Heart right ventricle (tissue), 16 donors: ENCODE measurements around the gene SUSD3. TPM values are rescaled to one million over a fixed set of nuclear protein-coding genes. Genes with fewer than 3 reads are reported as not detected.

ENCODE experiments used
- ATAC-seq, 8 donors: fragments of 200-7000 bp; cut with Tn5 transposase; one replicate each; pipeline ENCODE4 v1.9.1; 2020; ENCODE audit warnings: mild to moderate bottlenecking in 8 of 8, moderate library complexity in 8 of 8, moderate number of reproducible peaks in 1 of 8
- DNase-seq, 2 donors: peaks; one replicate each; pipeline ENCODE4 v3.0.0-alpha.2; 2020
- H3K27ac ChIP-seq, 10 donors: fragments of 200-600 bp; sonication (generic) in 2 of 10; one replicate each; pipeline versions ENCODE4 v1.5.0 to v1.8.0; 2020 to 2022; ENCODE audit warnings: mild to moderate bottlenecking in 3 of 10
- H3K27me3 ChIP-seq, 7 donors: fragments of 200-600 bp; one replicate each; pipeline ENCODE4 v1.8.0; 2021 to 2022; ENCODE audit warnings: mild to moderate bottlenecking in 2 of 7
- H3K36me3 ChIP-seq, 9 donors: fragments of 200-600 bp; sonication (generic) in 1 of 9; one replicate each; pipeline versions ENCODE4 v1.5.0 to v1.8.0; 2020 to 2022; ENCODE audit warnings: mild to moderate bottlenecking in 2 of 9
- H3K4me1 ChIP-seq, 9 donors: fragments of 200-600 bp; sonication (generic) in 1 of 9; one replicate each; pipeline versions ENCODE4 v1.5.0 to v1.8.0; 2020 to 2022; ENCODE audit warnings: mild to moderate bottlenecking in 4 of 9
- H3K4me3 ChIP-seq, 10 donors: fragments of 200-600 bp; sonication (generic) in 2 of 10; one replicate each; pipeline versions ENCODE4 v1.5.0 to v1.8.0; 2020 to 2022; ENCODE audit warnings: mild to moderate bottlenecking in 7 of 10, moderate library complexity in 2 of 10
- H3K9me3 ChIP-seq, 11 donors: fragments of 200-600 bp in 10 of 11; sonication (generic) in 2 of 11; one replicate each; pipeline versions ENCODE4 v1.5.0 to v1.8.0; 2013 to 2022; ENCODE audit warnings: mild to moderate bottlenecking in 2 of 11, control low read depth in 1 of 11, moderate library complexity in 1 of 11
- CTCF ChIP-seq, 9 donors: fragments of 200-600 bp; sonication (generic) in 2 of 9; IDR thresholded peaks; one replicate each; pipeline versions ENCODE4 v1.5.0 to v1.8.0; 2021 to 2022; ENCODE audit warnings: antibody characterized with exemption in 9 of 9, mild to moderate bottlenecking in 5 of 9, moderate library complexity in 1 of 9
- WGBS, 2 donors: extraction: QIAGEN DNeasy Blood & Tissue Kit; methylation state at CpG; one replicate each; pipeline ENCODE4 v1.1.7; 2013; ENCODE audit warnings: inconsistent platforms in 1 of 2; 5-methylcytosine and 5-hydroxymethylcytosine counted together
- intact Hi-C, 10 donors: fragments of 100-400 bp; cut with DNase I; formaldehyde crosslinking; loops; one replicate each; pipeline versions ENCODE4 v1.11.1 to v1.14.2; 2022
- polyA plus RNA-seq, 2 donors: library from polyadenylated mRNA; stranded (reverse); fragments of 200-250 nt; gene quantifications; one replicate each; pipeline ENCODE4 v1.2.3, GENCODE V29; 2013
- total RNA-seq, 10 donors: library from RNA; stranded (reverse); fragmentation: NEBNext Ultra II Directional in 3 of 10; extraction: Animal tissue kit (Norgen Biotek cat#: 25700) in 3 of 10; gene quantifications; one replicate each; pipeline versions ENCODE4 v1.2.1 to v1.2.4, GENCODE V29; 2021 to 2023
- donor health status: Arrhythmogenic right ventricular cardiomyopathy.
- donor health status: ischemic (EF 13 %, LVEDD 7.1; RV severe dilation, severe dysfunction).
- donor health status: healthy with polysubstance abuse.
- donor health status: DM: no; HTN: yes; CAD: no.
- donor health status: DM: no; HTN: no; CAD: no.
- donor health status: ischemic (EF 25% LVEDD 6.9; RV normal size, moderate dysfunction).
- donor health status: ischemic (EF 25% LVEDD 5.7; RV mildly dilated, moderate dysfunction).
- donor health status: healthy.
- donor health status: DM: yes; HTN: yes; CAD: no.
- donor health status: Ischemic cardiomyopathy.
- donor health status: ischemic (EF 35%, LVEDD 5.7; RV mildly dilated, moderate dysfunction).
- donor health status: nonischemic (EF 11% LVEDD 7.7; RV severe dilation, severe dysfunction).
- donor health status: DM: yes; HTN: yes; CAD: no.
- donor health status: PGD.
- donor health status: ischemic (EF 29% LVEDD 5.4; RV normal size, mild dysfunction).
- donor health status: nonischemic (EF 23%, LVEDD 6.1; RV moderate dilation, normal function).

Gene SUSD3
- total and polyA plus RNA-seq, 12 donors, result 0.40 to 2.1 (median 0.79) TPM; not detected in 1

GRCh38 chr9:93105620-93106019, 47.1 kb downstream of the SUSD3 start:
- no peak for TF ChIP-seq CTCF (IDR thresholded peaks at IDR 0.05)
- intact Hi-C loops, result loop anchor here in 3 of 10 donors (5.0 to 10.0 kb wide), 3 partner anchors 199 to 459 kb away; no protein-coding TSS in a partner anchor
- no peak for DNase-seq
- no peak overlapping the region for H3K27ac ChIP-seq
- no peaks in the 10 kb centered on the region for H3K27me3 ChIP-seq
- peaks cover 0 to 34% (median 6%) of the 10 kb centered on the region in 9 donors for H3K36me3 ChIP-seq
- H3K9me3 ChIP-seq, result peaks cover 0 to 13% (median 0%) of the 10 kb centered on the region in 11 donors
- WGBS, 2 donors, result 69% methylated on average over 1 of the region's 1 CpG
- peaks cover 0 to 35% (median 0%) of the 10 kb centered on the region in 9 donors for H3K4me1 ChIP-seq
- no peak for ATAC-seq
- H3K4me3 ChIP-seq, result no peak overlapping the region

- no peak for ATAC-seq
- TF ChIP-seq CTCF (IDR thresholded peaks at IDR 0.05), result no peak
- 83 to 92% methylated on average over 14 of the region's 14 CpGs for WGBS, 2 donors
Measured at GRCh38 chr9:93107151-93107824, 48.8 kb downstream of the SUSD3 start.

GRCh38 chr9:93107825-93108161, 49.3 kb downstream of the SUSD3 start:
- 85 to 89% methylated on average over 6 of the region's 6 CpGs for WGBS, 2 donors
- Histone ChIP-seq H3K36me3 (peaks cover 0 to 56% (median 13%) of the 10 kb centered on the region in 9 donors), H3K27ac (no peak overlapping the region), H3K4me3 (no peak overlapping the region), H3K4me1 (peaks cover 0 to 54% (median 0%) of the 10 kb centered on the region in 9 donors), H3K9me3 (peaks cover 0 to 13% (median 0%) of the 10 kb centered on the region in 11 donors), H3K27me3 (no peaks in the 10 kb centered on the region)
- DNase-seq (no peak), ATAC-seq (no peak)
- intact Hi-C loops, result loop anchor here in 3 of 10 donors (5.0 to 10.0 kb wide), 3 partner anchors 197 to 457 kb away; no protein-coding TSS in a partner anchor
- TF ChIP-seq CTCF (IDR thresholded peaks at IDR 0.05), result no peak

More at GRCh38 chr9:93107151-93107824, 48.8 kb downstream of the SUSD3 start:
- peaks cover 0 to 51% (median 11%) of the 10 kb centered on the region in 9 donors for H3K36me3 ChIP-seq
- no peak for DNase-seq
- H3K27ac ChIP-seq, result no peak overlapping the region
- no peaks in the 10 kb centered on the region for H3K27me3 ChIP-seq
- H3K9me3 ChIP-seq, result peaks cover 0 to 13% (median 0%) of the 10 kb centered on the region in 11 donors
- no peak overlapping the region for H3K4me3 ChIP-seq
- intact Hi-C loops, result loop anchor here in 3 of 10 donors (5.0 to 10.0 kb wide), 3 partner anchors 198 to 458 kb away; no protein-coding TSS in a partner anchor
- H3K4me1 ChIP-seq, result peaks cover 0 to 50% (median 0%) of the 10 kb centered on the region in 9 donors

GRCh38 chr9:93108291-93109041, 50.0 kb downstream of the SUSD3 start:
- no peak overlapping the region for H3K27ac ChIP-seq
- intact Hi-C loops, result loop anchor here in 3 of 10 donors (5.0 to 10.0 kb wide), 3 partner anchors 196 to 456 kb away; no protein-coding TSS in a partner anchor
- 88 to 93% methylated on average over 15 of the region's 15 CpGs for WGBS, 2 donors
- no peak overlapping the region for H3K4me3 ChIP-seq
- peaks cover 0 to 13% (median 0%) of the 10 kb centered on the region in 11 donors for H3K9me3 ChIP-seq
- no peaks in the 10 kb centered on the region for H3K27me3 ChIP-seq
- peak in 2 of 8 donors; percentile 3 to 6 for ATAC-seq
- no peak for TF ChIP-seq CTCF (IDR thresholded peaks at IDR 0.05)
- peaks cover 0 to 58% (median 0%) of the 10 kb centered on the region in 9 donors for H3K4me1 ChIP-seq
- peaks cover 0 to 61% (median 13%) of the 10 kb centered on the region in 9 donors for H3K36me3 ChIP-seq
- no peak for DNase-seq
